HG02678 (cell line): ENCODE measurements around the gene METTL15.
"Not testable (repeated sequence)": the region's sequence is repeated elsewhere in the genome, so short reads cannot be mapped to it uniquely, and the experiment has no call there.

Experiments
- ATAC-seq: cut with Tn5 transposase; IDR thresholded peaks from one replicate; pipeline ENCODE4 v1.9.1; 2021; ENCODE audit warnings: mild to moderate bottlenecking, moderate library complexity; ENCODE audit not compliant: unreplicated experiment

The METTL15 gene

GRCh38 chr11:28366549-28367346, 258.6 kb downstream of the METTL15 start:
- ATAC-seq, result no peak

DNA sequence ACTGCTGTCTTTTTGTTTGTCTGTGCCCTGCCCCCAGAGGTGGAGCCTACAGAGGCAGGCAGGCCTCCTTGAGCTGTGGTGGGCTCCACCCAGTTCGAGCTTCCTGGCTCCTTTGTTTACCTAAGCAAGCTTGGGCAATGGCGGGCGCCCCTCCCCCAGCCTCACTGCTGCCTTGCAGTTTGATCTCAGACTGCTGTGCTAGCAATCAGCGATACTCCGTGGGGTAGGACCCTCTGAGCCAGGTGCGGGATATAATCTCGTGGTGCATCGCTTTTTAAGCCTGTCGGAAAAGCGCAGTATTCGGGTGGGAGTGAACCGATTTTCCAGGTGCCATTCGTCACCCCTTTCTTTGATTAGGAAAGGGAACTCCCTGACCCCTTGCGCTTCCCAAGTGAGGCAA, 269.9 kb downstream of the METTL15 start:
- not testable (repeated sequence) for ATAC-seq
